ENCODE results near the gene PIK3R6. TPM values are rescaled to one million over a fixed set of nuclear protein-coding genes. Genes with fewer than 3 reads are reported as not detected.

PIK3R6 gene
- total RNA-seq, 3 donors from 2014 or later (not counting 1 experiment from before 2014, with no cell fraction given): 0.84 to 6.3 (median 1.4) TPM

DNA sequence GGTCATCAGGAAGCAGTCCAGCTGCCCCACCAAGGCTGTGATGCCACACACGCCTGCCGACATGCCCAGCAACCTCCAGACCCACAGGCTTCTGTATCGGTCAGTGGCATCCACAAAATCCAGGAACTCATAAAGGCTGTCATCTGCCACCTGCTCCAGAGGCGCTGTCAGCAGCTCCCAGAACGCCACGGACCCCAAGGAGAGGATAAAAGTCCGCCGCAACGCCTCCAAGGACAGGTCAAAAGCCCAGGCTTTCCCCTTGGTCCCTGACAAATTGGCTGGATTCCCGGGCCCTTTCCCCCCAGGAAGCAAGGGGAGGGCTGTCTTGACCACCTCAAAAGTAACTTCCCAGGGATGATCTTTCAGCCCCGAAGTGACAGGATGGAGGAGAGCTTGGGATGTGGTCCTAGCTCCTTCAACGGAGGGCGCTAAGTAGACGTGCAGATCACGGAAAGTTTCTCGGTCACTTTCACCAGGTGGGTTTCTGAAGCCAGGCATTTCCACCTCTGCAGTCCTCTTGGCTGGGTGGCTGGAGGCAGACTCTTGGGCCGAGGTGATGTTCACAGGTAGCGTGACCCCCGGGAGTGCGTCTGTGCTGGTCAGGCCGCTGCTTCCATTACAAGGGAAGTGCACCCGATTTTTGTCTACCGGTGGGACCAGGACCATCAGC, 69.2 kb downstream of the PIK3R6 start:
- no peak overlapping the region for H3K27ac ChIP-seq (ENCODE audit: low read length)
- H3K4me1 ChIP-seq (ENCODE audit: control insufficient read depth, insufficient read depth, low read length): no peaks in the 10 kb centered on the region
- Mint-ChIP-seq H3K27me3 (ENCODE audit: low read depth in 2 of 2) (peaks cover 0 to 2% of the 10 kb centered on the region in 2 donors), H3K36me3 (no peaks in the 10 kb centered on the region), H3K9me3 (no peaks in the 10 kb centered on the region), H3K27ac (no peak overlapping the region), H3K4me1 (no peaks in the 10 kb centered on the region), H3K4me3 (no peak overlapping the region)
- DNase-seq: no peak
- TF ChIP-seq, protein P1, sequence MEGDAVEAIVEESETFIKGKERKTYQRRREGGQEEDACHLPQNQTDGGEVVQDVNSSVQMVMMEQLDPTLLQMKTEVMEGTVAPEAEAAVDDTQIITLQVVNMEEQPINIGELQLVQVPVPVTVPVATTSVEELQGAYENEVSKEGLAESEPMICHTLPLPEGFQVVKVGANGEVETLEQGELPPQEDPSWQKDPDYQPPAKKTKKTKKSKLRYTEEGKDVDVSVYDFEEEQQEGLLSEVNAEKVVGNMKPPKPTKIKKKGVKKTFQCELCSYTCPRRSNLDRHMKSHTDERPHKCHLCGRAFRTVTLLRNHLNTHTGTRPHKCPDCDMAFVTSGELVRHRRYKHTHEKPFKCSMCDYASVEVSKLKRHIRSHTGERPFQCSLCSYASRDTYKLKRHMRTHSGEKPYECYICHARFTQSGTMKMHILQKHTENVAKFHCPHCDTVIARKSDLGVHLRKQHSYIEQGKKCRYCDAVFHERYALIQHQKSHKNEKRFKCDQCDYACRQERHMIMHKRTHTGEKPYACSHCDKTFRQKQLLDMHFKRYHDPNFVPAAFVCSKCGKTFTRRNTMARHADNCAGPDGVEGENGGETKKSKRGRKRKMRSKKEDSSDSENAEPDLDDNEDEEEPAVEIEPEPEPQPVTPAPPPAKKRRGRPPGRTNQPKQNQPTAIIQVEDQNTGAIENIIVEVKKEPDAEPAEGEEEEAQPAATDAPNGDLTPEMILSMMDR (IDR thresholded peaks at IDR 0.05): no peak
- WGBS (ENCODE audit: insufficient coverage): 93% methylated on average over 23 of the region's 23 CpGs
- H3K27me3 ChIP-seq (ENCODE audit: control insufficient read depth, insufficient read depth, low read length): no peaks in the 10 kb centered on the region
- no peak overlapping the region for H3K4me3 ChIP-seq (ENCODE audit: low read length)
- H3K9me3 ChIP-seq (ENCODE audit: control insufficient read depth, insufficient read depth, low read length): no peaks in the 10 kb centered on the region
- H3K36me3 ChIP-seq (ENCODE audit: control insufficient read depth, insufficient read depth, low read length): no peaks in the 10 kb centered on the region
- no peak for ATAC-seq
- intact Hi-C loops (cut with micrococcal nuclease): no loop called here

DNA sequence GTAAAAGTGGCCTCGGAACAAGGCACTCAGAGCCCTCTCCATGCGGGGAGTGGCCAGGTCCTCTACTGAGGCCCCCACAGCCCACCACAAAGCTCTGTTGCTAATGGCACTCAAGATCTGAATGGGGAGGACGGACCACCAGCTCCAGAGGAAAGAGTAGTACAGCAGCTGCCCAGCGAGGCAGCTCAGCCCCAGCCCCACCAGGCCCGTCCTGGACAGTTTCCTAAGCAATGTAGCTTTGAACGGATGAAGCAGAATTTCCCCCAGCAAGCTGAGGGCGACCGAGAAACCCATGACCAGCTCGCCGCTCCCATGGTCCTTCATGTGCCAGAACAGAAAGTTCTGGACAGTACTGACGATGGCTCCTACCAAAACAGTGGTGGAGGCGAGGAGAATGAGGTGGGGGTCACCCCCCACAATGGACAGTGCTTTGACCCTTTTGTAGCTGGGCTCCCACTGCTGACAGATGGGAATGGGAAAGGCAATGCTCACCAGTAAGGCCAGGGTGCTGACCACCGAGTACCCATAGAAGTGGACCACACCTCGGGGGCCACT, 69.8 kb downstream of the PIK3R6 start:
- Histone ChIP-seq H3K4me1 (ENCODE audit: control insufficient read depth, insufficient read depth, low read length) (no peaks in the 10 kb centered on the region), H3K4me3 (ENCODE audit: low read length) (no peak overlapping the region), H3K27me3 (ENCODE audit: control insufficient read depth, insufficient read depth, low read length) (no peaks in the 10 kb centered on the region), H3K27ac (ENCODE audit: low read length) (no peak overlapping the region), H3K36me3 (ENCODE audit: control insufficient read depth, insufficient read depth, low read length) (no peaks in the 10 kb centered on the region), H3K9me3 (ENCODE audit: control insufficient read depth, insufficient read depth, low read length) (no peaks in the 10 kb centered on the region)
- Mint-ChIP-seq H3K27me3 (ENCODE audit: low read depth in 2 of 2) (peaks cover 0 to 2% of the 10 kb centered on the region in 2 donors), H3K9me3 (no peaks in the 10 kb centered on the region), H3K4me1 (no peaks in the 10 kb centered on the region), H3K27ac (no peak overlapping the region), H3K36me3 (no peaks in the 10 kb centered on the region), H3K4me3 (no peak overlapping the region)
- intact Hi-C loops (cut with micrococcal nuclease): no loop called here
- 88% methylated on average over 14 of the region's 14 CpGs for WGBS (ENCODE audit: insufficient coverage)
- TF ChIP-seq, protein P1 (IDR thresholded peaks at IDR 0.05): no peak
- DNase-seq: no peak
- ATAC-seq: no peak

DNA sequence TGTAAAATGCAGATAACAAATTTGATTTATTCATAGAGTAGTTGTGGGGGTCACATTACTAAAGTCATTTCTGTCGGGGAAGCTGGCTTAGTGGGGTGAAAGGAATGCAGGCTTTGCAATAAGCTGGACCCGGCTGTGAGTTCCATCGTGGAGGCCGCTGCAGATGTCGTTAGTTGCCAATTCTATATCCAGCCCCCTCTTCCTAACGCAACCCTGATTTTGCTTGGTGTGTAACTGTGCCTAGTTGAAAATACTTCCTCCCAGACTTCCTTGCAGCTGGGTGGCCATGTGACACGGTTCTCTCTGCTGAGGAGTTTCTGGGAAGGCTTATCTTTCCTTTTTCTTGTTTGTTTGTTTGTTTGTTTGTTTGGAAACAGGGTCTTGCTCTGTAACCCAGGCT, 72.8 kb downstream of the PIK3R6 start:
- ATAC-seq (no peak), DNase-seq (no peak)
- no peak overlapping the region for H3K4me3 ChIP-seq (ENCODE audit: low read length)
- Mint-ChIP-seq H3K27ac (no peak overlapping the region), H3K27me3 (ENCODE audit: low read depth in 2 of 2) (peaks cover 5 to 6% of the 10 kb centered on the region in 2 donors), H3K4me3 (no peak overlapping the region), H3K9me3 (peaks cover 0 to 6% of the 10 kb centered on the region in 2 donors), H3K36me3 (no peaks in the 10 kb centered on the region), H3K4me1 (no peaks in the 10 kb centered on the region)
- H3K27ac ChIP-seq (ENCODE audit: low read length): no peak overlapping the region
- no peaks in the 10 kb centered on the region for H3K4me1 ChIP-seq (ENCODE audit: control insufficient read depth, insufficient read depth, low read length)
- WGBS (ENCODE audit: insufficient coverage): 56% methylated on average over 7 of the region's 7 CpGs
- TF ChIP-seq, protein P1 (IDR thresholded peaks at IDR 0.05): no peak
- H3K9me3 ChIP-seq (ENCODE audit: control insufficient read depth, insufficient read depth, low read length): peaks cover 4% of the 10 kb centered on the region
- no peaks in the 10 kb centered on the region for H3K36me3 ChIP-seq (ENCODE audit: control insufficient read depth, insufficient read depth, low read length)
- intact Hi-C loops (cut with micrococcal nuclease): no loop called here
- H3K27me3 ChIP-seq (ENCODE audit: control insufficient read depth, insufficient read depth, low read length): no peaks in the 10 kb centered on the region

All from natural killer cell (primary cell).